ENCODE data around the gene PHF13.
A peak's percentile ranks its signal among the peaks of the same experiment; 100 is the strongest.

Gene PHF13

DNA sequence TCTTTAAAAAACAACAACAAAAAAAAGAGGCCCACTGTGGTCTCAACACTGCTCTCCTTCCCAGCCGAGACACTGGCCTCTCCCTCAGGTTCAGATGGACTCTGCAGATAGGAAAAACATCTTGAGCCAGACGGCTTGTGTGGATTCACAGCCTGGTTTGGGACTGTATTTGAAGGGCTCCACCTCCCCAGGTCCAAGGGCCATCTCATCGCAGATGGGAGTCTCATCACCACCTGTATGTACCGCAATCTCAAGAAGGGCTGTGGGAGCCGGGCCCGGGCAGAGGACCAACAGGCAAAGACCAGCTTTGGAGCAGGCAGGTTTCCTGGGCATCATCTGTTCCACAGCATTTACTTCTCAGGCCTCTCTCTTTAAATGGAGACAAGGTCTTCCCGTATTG lies 23.5 kb upstream of the PHF13 start:
- Histone ChIP-seq H3K4me1 (ENCODE audit: control insufficient read depth, insufficient read depth, low read length) (peaks cover 17% of the 10 kb centered on the region), H3K9me3 (ENCODE audit: control insufficient read depth, low read length) (no peaks in the 10 kb centered on the region), H3K36me3 (ENCODE audit: control insufficient read depth, insufficient read depth, low read length) (peaks cover 7% of the 10 kb centered on the region), H3K27me3 (ENCODE audit: control insufficient read depth, insufficient read depth, low read length) (no peaks in the 10 kb centered on the region), H3K4me3 (ENCODE audit: low read length) (no peak overlapping the region), H3K9ac (ENCODE audit: low read length) (no peak overlapping the region)

GRCh38 chr1:6591222-6591621 lies 22.3 kb upstream of the PHF13 start:
- Histone ChIP-seq H3K4me1 (ENCODE audit: control insufficient read depth, insufficient read depth, low read length) (peaks cover 17% of the 10 kb centered on the region), H3K9ac (ENCODE audit: low read length) (no peak overlapping the region), H3K9me3 (ENCODE audit: control insufficient read depth, low read length) (no peaks in the 10 kb centered on the region), H3K4me3 (ENCODE audit: low read length) (no peak overlapping the region), H3K27me3 (ENCODE audit: control insufficient read depth, insufficient read depth, low read length) (no peaks in the 10 kb centered on the region), H3K36me3 (ENCODE audit: control insufficient read depth, insufficient read depth, low read length) (peaks cover 7% of the 10 kb centered on the region)

DNA sequence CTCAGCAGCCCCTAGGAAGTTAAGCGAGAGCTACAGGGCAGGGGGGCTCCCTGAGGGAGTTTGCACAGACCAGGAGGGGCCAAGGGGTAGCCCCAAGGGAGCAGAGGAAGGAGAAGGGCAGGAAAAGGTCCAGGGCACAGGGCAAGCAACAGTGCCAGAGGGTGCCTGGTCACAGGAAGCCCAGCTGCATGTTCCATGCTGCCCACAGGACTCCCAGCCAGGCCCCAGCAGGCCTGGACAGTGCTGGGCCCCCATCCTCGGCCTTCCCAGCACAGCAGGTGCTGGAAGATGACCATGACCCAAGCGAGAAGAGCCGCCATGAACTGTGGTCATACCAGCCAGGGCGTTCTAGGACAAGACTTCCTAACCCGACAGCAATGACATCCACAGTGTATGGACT lies 21.9 kb upstream of the PHF13 start:
- no peak overlapping the region for H3K4me3 ChIP-seq (ENCODE audit: low read length)
- no peaks in the 10 kb centered on the region for H3K9me3 ChIP-seq (ENCODE audit: control insufficient read depth, low read length)
- H3K27me3 ChIP-seq (ENCODE audit: control insufficient read depth, insufficient read depth, low read length) = no peaks in the 10 kb centered on the region
- H3K4me1 ChIP-seq (ENCODE audit: control insufficient read depth, insufficient read depth, low read length) = peaks cover 17% of the 10 kb centered on the region
- no peak overlapping the region for H3K9ac ChIP-seq (ENCODE audit: low read length)
- H3K36me3 ChIP-seq (ENCODE audit: control insufficient read depth, insufficient read depth, low read length) = peaks cover 7% of the 10 kb centered on the region

DNA sequence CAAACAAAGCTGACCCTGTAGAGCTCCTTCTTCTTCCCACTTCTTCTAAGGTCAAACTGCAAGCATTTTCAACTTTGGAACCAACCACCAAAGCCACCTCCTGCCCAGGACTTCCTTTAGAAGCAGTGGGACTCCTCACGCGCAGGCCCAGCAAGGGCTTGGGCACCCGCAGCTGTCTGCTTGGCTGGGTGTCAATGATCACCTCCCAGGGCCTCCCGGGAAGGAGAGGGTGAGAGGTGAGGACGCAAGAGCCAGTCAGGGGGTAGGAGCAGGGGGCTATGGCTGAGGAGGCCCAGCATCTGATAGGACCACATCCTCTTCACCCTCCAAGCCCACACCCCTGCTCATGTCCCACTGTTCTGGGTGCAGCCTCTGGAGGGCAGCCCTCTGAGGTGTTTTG lies 21.1 kb upstream of the PHF13 start:
- H3K27me3 ChIP-seq (ENCODE audit: control insufficient read depth, insufficient read depth, low read length) = no peaks in the 10 kb centered on the region
- H3K4me3 ChIP-seq (ENCODE audit: low read length) = no peak overlapping the region
- no peak overlapping the region for H3K9ac ChIP-seq (ENCODE audit: low read length)
- peaks cover 7% of the 10 kb centered on the region for H3K36me3 ChIP-seq (ENCODE audit: control insufficient read depth, insufficient read depth, low read length)
- H3K9me3 ChIP-seq (ENCODE audit: control insufficient read depth, low read length) = no peaks in the 10 kb centered on the region
- H3K4me1 ChIP-seq (ENCODE audit: control insufficient read depth, insufficient read depth, low read length) = peaks cover 11% of the 10 kb centered on the region

DNA sequence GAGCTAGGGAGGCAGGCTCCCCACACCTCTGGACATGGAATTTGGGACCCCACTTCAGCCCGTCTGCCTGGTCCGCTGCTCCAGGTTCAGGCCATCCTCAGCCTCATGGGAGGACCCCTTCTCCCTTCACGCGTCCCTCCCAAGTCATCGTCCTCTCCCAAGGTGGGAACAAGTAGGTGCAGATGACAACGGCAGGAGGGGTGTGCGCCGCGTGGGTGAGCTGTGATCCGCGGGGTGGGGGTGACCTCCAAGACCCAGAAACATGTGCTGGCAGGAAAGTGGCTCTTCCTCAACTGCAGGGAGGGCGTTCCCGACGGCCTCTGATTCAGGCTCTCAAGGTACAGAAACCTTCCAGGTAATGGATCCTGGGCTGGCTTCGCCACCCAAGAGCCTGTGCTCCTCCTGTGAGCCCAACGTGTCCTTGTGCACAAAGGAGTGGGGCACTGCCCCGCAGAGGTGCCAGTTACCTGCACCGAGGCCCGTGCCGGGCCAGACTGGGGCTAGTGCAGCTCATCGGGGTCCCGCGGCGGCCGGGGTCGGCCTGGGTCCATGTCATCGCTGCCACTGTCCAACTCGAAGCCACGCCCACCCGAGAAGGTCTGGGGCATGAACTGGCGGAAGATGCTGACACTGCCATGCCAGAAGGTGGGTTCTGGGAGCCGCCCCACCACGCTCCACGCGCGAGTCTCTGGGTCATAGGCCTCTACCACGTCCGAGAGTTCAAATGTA lies 20.5 kb upstream of the PHF13 start:
- Histone ChIP-seq H3K4me1 (ENCODE audit: control insufficient read depth, insufficient read depth, low read length) (peaks cover 5% of the 10 kb centered on the region), H3K9me3 (ENCODE audit: control insufficient read depth, low read length) (no peaks in the 10 kb centered on the region), H3K9ac (ENCODE audit: low read length) (no peak overlapping the region), H3K4me3 (ENCODE audit: low read length) (no peak overlapping the region), H3K36me3 (ENCODE audit: control insufficient read depth, insufficient read depth, low read length) (peaks cover 7% of the 10 kb centered on the region), H3K27me3 (ENCODE audit: control insufficient read depth, insufficient read depth, low read length) (no peaks in the 10 kb centered on the region)

- Histone ChIP-seq H3K9me3 (ENCODE audit: control insufficient read depth, low read length) (no peaks in the 10 kb centered on the region), H3K9ac (ENCODE audit: low read length) (no peak overlapping the region), H3K27me3 (ENCODE audit: control insufficient read depth, insufficient read depth, low read length) (no peaks in the 10 kb centered on the region), H3K36me3 (ENCODE audit: control insufficient read depth, insufficient read depth, low read length) (peaks cover 7% of the 10 kb centered on the region), H3K4me1 (ENCODE audit: control insufficient read depth, insufficient read depth, low read length) (peaks cover 2% of the 10 kb centered on the region), H3K4me3 (ENCODE audit: low read length) (no peak overlapping the region)
Observed at GRCh38 chr1:6593810-6594209, 19.7 kb upstream of the PHF13 start.

DNA sequence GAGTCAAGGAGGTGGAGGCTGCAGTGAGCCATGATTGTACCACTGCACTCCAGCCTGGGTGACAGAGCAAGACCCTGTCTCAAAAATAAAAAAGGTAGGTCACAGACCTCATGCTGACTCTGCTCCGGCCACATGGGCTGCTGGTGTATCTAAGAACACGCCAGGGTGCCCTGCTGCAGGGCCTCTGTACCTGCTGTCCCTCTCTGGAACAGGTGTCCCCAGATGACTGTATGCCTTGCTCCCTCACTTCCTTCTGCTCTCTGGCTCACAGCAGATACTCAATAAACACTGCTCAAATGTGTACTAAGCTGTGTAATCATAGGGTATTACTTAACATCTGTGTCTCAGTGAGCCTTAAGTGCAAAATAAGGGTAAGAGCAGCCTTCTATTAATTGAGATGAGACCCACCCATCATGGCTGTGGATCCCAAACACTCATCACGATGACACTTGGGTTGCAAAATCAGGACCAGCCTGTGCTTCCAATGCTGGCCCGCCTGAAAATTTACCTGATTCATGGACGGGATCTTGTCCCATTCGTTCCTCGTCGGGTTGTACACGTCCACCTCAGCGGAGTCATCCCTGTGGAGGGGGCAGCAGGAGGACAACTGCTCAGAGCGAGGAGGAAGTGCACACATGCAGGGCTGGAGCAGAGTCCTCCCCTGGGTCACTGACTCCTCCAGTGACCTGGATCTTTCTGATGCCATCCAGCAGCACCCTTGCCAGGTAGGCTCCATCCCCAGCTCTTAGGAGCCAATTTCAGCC lies 18.4 kb upstream of the PHF13 start:
- H3K4me1 ChIP-seq (ENCODE audit: control insufficient read depth, insufficient read depth, low read length) = peaks cover 12% of the 10 kb centered on the region
- no peaks in the 10 kb centered on the region for H3K36me3 ChIP-seq (ENCODE audit: control insufficient read depth, insufficient read depth, low read length)
- H3K9ac ChIP-seq (ENCODE audit: low read length) = no peak overlapping the region
- no peaks in the 10 kb centered on the region for H3K27me3 ChIP-seq (ENCODE audit: control insufficient read depth, insufficient read depth, low read length)
- H3K9me3 ChIP-seq (ENCODE audit: control insufficient read depth, low read length) = no peaks in the 10 kb centered on the region
- H3K4me3 ChIP-seq (ENCODE audit: low read length) = no peak overlapping the region

GRCh38 chr1:6596351-6596750 lies 17.2 kb upstream of the PHF13 start:
- no peak overlapping the region for H3K9ac ChIP-seq (ENCODE audit: low read length)
- no peaks in the 10 kb centered on the region for H3K9me3 ChIP-seq (ENCODE audit: control insufficient read depth, low read length)
- no peaks in the 10 kb centered on the region for H3K27me3 ChIP-seq (ENCODE audit: control insufficient read depth, insufficient read depth, low read length)
- no peaks in the 10 kb centered on the region for H3K36me3 ChIP-seq (ENCODE audit: control insufficient read depth, insufficient read depth, low read length)
- no peak overlapping the region for H3K4me3 ChIP-seq (ENCODE audit: low read length)
- peaks cover 20% of the 10 kb centered on the region for H3K4me1 ChIP-seq (ENCODE audit: control insufficient read depth, insufficient read depth, low read length)

- Histone ChIP-seq H3K27me3 (ENCODE audit: control insufficient read depth, insufficient read depth, low read length) (no peaks in the 10 kb centered on the region), H3K9me3 (ENCODE audit: control insufficient read depth, low read length) (no peaks in the 10 kb centered on the region), H3K36me3 (ENCODE audit: control insufficient read depth, insufficient read depth, low read length) (no peaks in the 10 kb centered on the region), H3K4me3 (ENCODE audit: low read length) (no peak overlapping the region), H3K9ac (ENCODE audit: low read length) (no peak overlapping the region), H3K4me1 (ENCODE audit: control insufficient read depth, insufficient read depth, low read length) (peaks cover 20% of the 10 kb centered on the region)
Observed at GRCh38 chr1:6596886-6597776, 16.4 kb upstream of the PHF13 start.

DNA sequence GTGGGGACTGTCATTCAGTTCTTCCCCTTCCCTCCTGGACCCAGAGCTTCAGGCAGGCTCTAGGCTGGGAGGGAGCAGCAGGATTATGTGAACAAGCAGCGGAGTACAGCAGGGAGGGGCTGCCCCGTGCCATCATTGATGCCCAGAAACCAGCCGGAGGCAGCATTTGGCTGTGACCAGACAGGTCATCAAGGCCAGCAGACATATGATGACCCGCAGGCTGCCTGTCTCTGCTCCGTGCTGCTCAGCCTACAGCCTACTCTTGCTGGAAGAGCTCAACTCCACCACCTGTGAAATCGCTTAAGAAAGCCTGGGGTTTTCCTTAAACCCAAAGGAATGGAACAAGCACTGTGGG lies 15.8 kb upstream of the PHF13 start:
- no peaks in the 10 kb centered on the region for H3K36me3 ChIP-seq (ENCODE audit: control insufficient read depth, insufficient read depth, low read length)
- no peak overlapping the region for H3K4me3 ChIP-seq (ENCODE audit: low read length)
- H3K27me3 ChIP-seq (ENCODE audit: control insufficient read depth, insufficient read depth, low read length) = no peaks in the 10 kb centered on the region
- no peak overlapping the region for H3K9ac ChIP-seq (ENCODE audit: low read length)
- H3K9me3 ChIP-seq (ENCODE audit: control insufficient read depth, low read length) = no peaks in the 10 kb centered on the region
- H3K4me1 ChIP-seq (ENCODE audit: control insufficient read depth, insufficient read depth, low read length) = peaks cover 20% of the 10 kb centered on the region

DNA sequence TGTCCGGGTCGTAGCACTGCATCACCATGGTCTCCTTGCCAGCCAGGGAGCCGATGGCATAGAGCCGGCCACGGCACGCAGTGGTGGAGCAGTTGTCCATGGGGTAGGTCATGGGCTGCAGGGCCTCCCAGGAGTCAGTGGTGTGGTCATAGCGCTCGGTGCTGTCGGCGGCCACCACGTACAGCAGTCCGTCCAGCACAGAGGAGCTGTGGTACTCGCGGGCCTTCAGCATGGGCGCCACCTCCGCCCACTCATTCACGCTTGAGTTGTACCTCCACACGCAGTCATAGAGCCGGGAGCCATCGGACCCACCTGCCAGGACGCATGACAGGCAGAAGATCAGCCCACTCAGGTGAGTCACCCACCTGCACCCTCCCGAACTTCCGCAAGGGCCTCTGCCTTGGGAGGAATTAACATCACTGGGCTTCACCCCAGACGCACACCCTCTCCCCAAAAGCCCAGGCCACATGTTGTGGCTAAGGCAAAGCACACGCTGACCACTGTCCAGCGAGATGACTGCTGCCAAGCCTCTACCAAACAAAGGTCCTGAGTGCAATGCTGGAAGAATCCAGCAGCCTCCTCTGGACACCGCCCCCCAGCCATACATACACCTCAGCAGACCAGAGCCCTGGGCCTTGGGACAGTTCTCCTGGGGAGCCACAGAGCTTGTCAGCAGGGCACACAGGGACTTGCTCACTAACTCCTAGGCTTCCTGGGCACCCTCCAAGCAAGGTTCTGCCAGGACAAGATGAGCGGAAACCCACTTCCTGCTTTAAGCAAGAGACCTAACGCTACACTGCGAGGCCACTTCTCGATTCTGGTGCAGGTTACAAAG lies 14.2 kb upstream of the PHF13 start:
- Histone ChIP-seq H3K4me1 (ENCODE audit: control insufficient read depth, insufficient read depth, low read length) (peaks cover 30% of the 10 kb centered on the region), H3K4me3 (ENCODE audit: low read length) (peak overlapping the region; percentile 24), H3K9me3 (ENCODE audit: control insufficient read depth, low read length) (no peaks in the 10 kb centered on the region), H3K27me3 (ENCODE audit: control insufficient read depth, insufficient read depth, low read length) (no peaks in the 10 kb centered on the region), H3K36me3 (ENCODE audit: control insufficient read depth, insufficient read depth, low read length) (no peaks in the 10 kb centered on the region), H3K9ac (ENCODE audit: low read length) (peak overlapping the region; percentile 22)
